Natural killer cell (primary cell): ENCODE data around the gene SSNA1. TPM values are rescaled to one million over a fixed set of nuclear protein-coding genes. Genes with fewer than 3 reads are reported as not detected.

Source experiments
- ATAC-seq, 3 donors: fragments of 150-1000 bp in 2 of 3; fragments of 200-7000 bp in 1 of 3; cut with Tn5 transposase; 1 replicate in 1 of 3; 2 replicates in 2 of 3; pipeline ENCODE4 v1.10.0; 2021; ENCODE audit warnings: mild to moderate bottlenecking in 2 of 3, moderate library complexity in 2 of 3
- DNase-seq, 2 donors: peaks; one replicate each; pipeline versions ENCODE4 v3.0.0 to v3.0.0-alpha.2; 2013 to 2021; ENCODE audit warnings: mixed read lengths in 1 of 2
- H3K27ac ChIP-seq: one replicate; pipeline ENCODE4 v1.5.1; 2013; ENCODE audit warnings: mild to moderate bottlenecking, low read length
- H3K27me3 ChIP-seq: one replicate; pipeline ENCODE4 v1.6.1; 2013; ENCODE audit warnings: low read length; ENCODE audit not compliant: control insufficient read depth, insufficient read depth
- H3K36me3 ChIP-seq: one replicate; pipeline ENCODE4 v1.6.1; 2013; ENCODE audit warnings: low read length; ENCODE audit not compliant: control insufficient read depth, insufficient read depth
- H3K4me1 ChIP-seq: one replicate; pipeline ENCODE4 v1.6.1; 2013; ENCODE audit warnings: low read length; ENCODE audit not compliant: control insufficient read depth, insufficient read depth
- H3K4me3 ChIP-seq: one replicate; pipeline ENCODE4 v1.5.1; 2013; ENCODE audit warnings: low read length
- H3K9me3 ChIP-seq: one replicate; pipeline ENCODE4 v1.6.1; 2013; ENCODE audit warnings: low read length; ENCODE audit not compliant: control insufficient read depth, insufficient read depth
- H3K27ac Mint-ChIP-seq, 2 donors: one replicate each; pipeline ENCODE4 v1.8.0; 2022; ENCODE audit warnings: mild to moderate bottlenecking in 2 of 2, mixed read lengths in 2 of 2, moderate library complexity in 1 of 2
- H3K27me3 Mint-ChIP-seq, 2 donors: one replicate each; pipeline ENCODE4 v1.8.0; 2022; ENCODE audit warnings: low read depth in 2 of 2, mixed read lengths in 2 of 2
- H3K36me3 Mint-ChIP-seq: one replicate; pipeline ENCODE4 v1.8.0; 2022; ENCODE audit warnings: mixed read lengths
- H3K4me1 Mint-ChIP-seq, 2 donors: one replicate each; pipeline ENCODE4 v1.8.0; 2022; ENCODE audit warnings: mixed read lengths in 2 of 2
- H3K4me3 Mint-ChIP-seq: one replicate; pipeline ENCODE4 v1.8.0; 2022; ENCODE audit warnings: mild to moderate bottlenecking, moderate library complexity, mixed read lengths
- H3K9me3 Mint-ChIP-seq, 2 donors: one replicate each; pipeline ENCODE4 v1.8.0; 2022; ENCODE audit warnings: mixed read lengths in 2 of 2
- CTCF ChIP-seq: fragments of 200-600 bp; IDR thresholded peaks from one replicate; pipeline ENCODE4 v1.8.0; 2022; ENCODE audit warnings: antibody characterized with exemption
- WGBS: methylation state at CpG from one replicate; pipeline ENCODE4 v1.1.7; 2013; ENCODE audit warnings: missing lambda C conversion rate; ENCODE audit not compliant: insufficient coverage; 5-methylcytosine and 5-hydroxymethylcytosine counted together
- intact Hi-C: fragments of 100-400 bp; cut with micrococcal nuclease; formaldehyde crosslinking; loops from one replicate; pipeline ENCODE4 v1.14.2; 2022
- total RNA-seq, 4 donors: library from RNA; stranded (reverse); fragments of 120-200 nt in 1 of 4; gene quantifications; one replicate each; pipeline versions ENCODE4 v1.2.3 to v1.2.4, GENCODE V29; 2013 to 2022

SSNA1 gene
- total RNA-seq, 3 donors from 2014 or later (not counting 1 experiment from before 2014, with no cell fraction given): 45.1 to 53.5 (median 52.2) TPM

- H3K4me3 Mint-ChIP-seq: no peak overlapping the region
- peaks cover 0 to 6% of the 10 kb centered on the region in 2 donors for H3K27me3 Mint-ChIP-seq
- H3K4me1 ChIP-seq: peaks cover 54% of the 10 kb centered on the region
- ATAC-seq: no peak
- no peak overlapping the region for H3K27ac Mint-ChIP-seq
- peaks cover 0 to 17% of the 10 kb centered on the region in 2 donors for H3K4me1 Mint-ChIP-seq
- intact Hi-C loops: no loop called here
- H3K9me3 Mint-ChIP-seq: no peaks in the 10 kb centered on the region
- H3K4me3 ChIP-seq: no peak overlapping the region
- DNase-seq: no peak
- H3K36me3 Mint-ChIP-seq: no peaks in the 10 kb centered on the region
- no peaks in the 10 kb centered on the region for H3K36me3 ChIP-seq
- H3K27me3 ChIP-seq: no peaks in the 10 kb centered on the region
- no peak overlapping the region for H3K27ac ChIP-seq
- no peaks in the 10 kb centered on the region for H3K9me3 ChIP-seq
- 69% methylated on average over 35 of the region's 35 CpGs for WGBS
- no peak for TF ChIP-seq CTCF
Observed at GRCh38 chr9:137235424-137236237, 47.2 kb downstream of the SSNA1 start.

- TF ChIP-seq CTCF: peak; percentile 98
- ATAC-seq (peak; percentile 32 to 55 (median 49)), DNase-seq (peak; percentile 90 to 95)
- no peaks in the 10 kb centered on the region for H3K36me3 ChIP-seq
- Mint-ChIP-seq H3K27ac (no peak overlapping the region), H3K27me3 (peaks cover 0 to 10% of the 10 kb centered on the region in 2 donors), H3K36me3 (no peaks in the 10 kb centered on the region), H3K4me3 (no peak overlapping the region), H3K4me1 (peaks cover 4 to 23% of the 10 kb centered on the region in 2 donors), H3K9me3 (no peaks in the 10 kb centered on the region)
- no peaks in the 10 kb centered on the region for H3K27me3 ChIP-seq
- intact Hi-C loops: no loop called here
- WGBS: 10% methylated on average over 31 of the region's 31 CpGs
- H3K9me3 ChIP-seq: no peaks in the 10 kb centered on the region
- H3K4me1 ChIP-seq: peaks cover 54% of the 10 kb centered on the region
- no peak overlapping the region for H3K27ac ChIP-seq
- H3K4me3 ChIP-seq: no peak overlapping the region
Observed at GRCh38 chr9:137236238-137236935, 47.9 kb downstream of the SSNA1 start.

GRCh38 chr9:137236936-137237421 lies 48.5 kb downstream of the SSNA1 start:
- peaks cover 57% of the 10 kb centered on the region for H3K4me1 ChIP-seq
- no peaks in the 10 kb centered on the region for H3K36me3 ChIP-seq
- peaks cover 5 to 23% of the 10 kb centered on the region in 2 donors for H3K4me1 Mint-ChIP-seq
- TF ChIP-seq CTCF: no peak
- no peak overlapping the region for H3K4me3 Mint-ChIP-seq
- no peaks in the 10 kb centered on the region for H3K9me3 ChIP-seq
- no peaks in the 10 kb centered on the region for H3K9me3 Mint-ChIP-seq
- H3K27me3 ChIP-seq: no peaks in the 10 kb centered on the region
- WGBS: 26% methylated on average over 11 of the region's 11 CpGs
- intact Hi-C loops: no loop called here
- no peak overlapping the region for H3K27ac Mint-ChIP-seq
- H3K4me3 ChIP-seq: no peak overlapping the region
- no peak for DNase-seq
- peaks cover 0 to 10% of the 10 kb centered on the region in 2 donors for H3K27me3 Mint-ChIP-seq
- ATAC-seq: no peak
- H3K27ac ChIP-seq: no peak overlapping the region
- no peaks in the 10 kb centered on the region for H3K36me3 Mint-ChIP-seq
